NCI-H146 treated with DMSO at 0.1 percent for 48 hours (cell line): Measurements from ENCODE around the gene MBP.
A peak's percentile ranks its signal among the peaks of the same experiment; 100 is the strongest.

Source experiments
- DNase-seq: peaks from one replicate; lab custom pipeline; 2025; ENCODE audit not compliant: unreplicated experiment; lab: John Stamatoyannopoulos, UW

Gene MBP

GRCh38 chr18:77068321-77069312 lies 64.0 kb downstream of the MBP start:
- DNase-seq = no peak

- DNase-seq = no peak
Observed at GRCh38 chr18:77067291-77068061, 65.1 kb downstream of the MBP start.

- no peak for DNase-seq
Observed at GRCh38 chr18:77066689-77067088, 65.9 kb downstream of the MBP start.

GRCh38 chr18:77066101-77066500 lies 66.5 kb downstream of the MBP start:
- no peak for DNase-seq

- no peak for DNase-seq
Observed at GRCh38 chr18:77065221-77065981, 67.2 kb downstream of the MBP start.

- DNase-seq = no peak
Observed at GRCh38 chr18:77063260-77063659, 69.3 kb downstream of the MBP start.

GRCh38 chr18:77062518-77063003 lies 70.0 kb downstream of the MBP start:
- DNase-seq = no peak

GRCh38 chr18:77061946-77062517 lies 70.6 kb downstream of the MBP start:
- no peak for DNase-seq

GRCh38 chr18:77061281-77061945 lies 71.2 kb downstream of the MBP start:
- DNase-seq = no peak

- DNase-seq = no peak
Observed at GRCh38 chr18:77060151-77060550, 72.4 kb downstream of the MBP start.

GRCh38 chr18:77059294-77059916 lies 73.2 kb downstream of the MBP start:
- peak; percentile 66 for DNase-seq

GRCh38 chr18:77058290-77058835 lies 74.2 kb downstream of the MBP start:
- DNase-seq = no peak

GRCh38 chr18:77057006-77057395 lies 75.6 kb downstream of the MBP start:
- no peak for DNase-seq

GRCh38 chr18:77056344-77057005 lies 76.1 kb downstream of the MBP start:
- peak; percentile 78 for DNase-seq

GRCh38 chr18:77055429-77056300 lies 76.9 kb downstream of the MBP start:
- peak; percentile 32 for DNase-seq

- peak; percentile 74 for DNase-seq
Observed at GRCh38 chr18:77054606-77055428, 77.8 kb downstream of the MBP start.

GRCh38 chr18:77054288-77054605 lies 78.3 kb downstream of the MBP start:
- no peak for DNase-seq
